Keratinocyte (primary cell): ENCODE results near the gene IL27RA. TPM values are rescaled to one million over a fixed set of nuclear protein-coding genes. Genes with fewer than 3 reads are reported as not detected.

ENCODE experiments used
- DNase-seq: peaks from one replicate; pipeline ENCODE4 v3.0.0-alpha.2; 2011; ENCODE audit warnings: low read depth, missing footprints, low spot score
- FAIRE-seq: peaks from 2 replicates; lab custom pipeline; 2011; peaks lifted over from hg19 to GRCh38; lab: Jason Lieb, UNC
- H2AFZ ChIP-seq: 2 replicates; pipeline ENCODE4 v1.6.0; 2012; ENCODE audit warnings: low read length, control low read depth, inconsistent platforms; ENCODE audit not compliant: control insufficient read depth
- H3K27ac ChIP-seq: 2 replicates; pipeline ENCODE4 v1.5.1; 2011; ENCODE audit warnings: low read length; ENCODE audit not compliant: control insufficient read depth, insufficient read depth
- H3K27me3 ChIP-seq: 3 replicates; pipeline ENCODE4 v1.6.0; 2011; ENCODE audit warnings: low read length; ENCODE audit not compliant: control insufficient read depth, insufficient read depth; ENCODE audit errors: extremely low read depth
- H3K36me3 ChIP-seq, 2 experiments: 2 replicates in 1 of 2; 3 replicates in 1 of 2; pipeline ENCODE4 v1.5.1; 2011; ENCODE audit warnings: low read length in 2 of 2, mild to moderate bottlenecking in 1 of 2; ENCODE audit not compliant: control insufficient read depth in 2 of 2, insufficient read depth in 2 of 2; ENCODE audit errors: extremely low read depth in 1 of 2
- H3K4me1 ChIP-seq: 3 replicates; pipeline ENCODE4 v1.5.1; 2011; ENCODE audit warnings: low read length; ENCODE audit not compliant: control insufficient read depth, insufficient read depth; ENCODE audit errors: extremely low read depth
- H3K4me2 ChIP-seq: 3 replicates; pipeline ENCODE4 v1.6.0; 2011; ENCODE audit warnings: low read depth, low read length; ENCODE audit not compliant: control insufficient read depth, insufficient read depth; ENCODE audit errors: extremely low read depth
- H3K4me3 ChIP-seq, 3 experiments: fragments of 200-600 bp in 1 of 3; sonication (generic) in 1 of 3; 2 replicates in 2 of 3; 3 replicates in 1 of 3; pipeline ENCODE4 v1.5.1; 2011 to 2016; ENCODE audit warnings: low read length in 3 of 3, mild to moderate bottlenecking in 3 of 3, control low read depth in 2 of 3, inconsistent platforms in 1 of 3, low read depth in 1 of 3, mixed read lengths in 1 of 3, mixed run types in 1 of 3, moderate library complexity in 1 of 3; ENCODE audit not compliant: control insufficient read depth in 2 of 3, insufficient read depth in 2 of 3; ENCODE audit errors: extremely low read depth in 1 of 3
- H3K79me2 ChIP-seq: 2 replicates; pipeline ENCODE4 v1.6.0; 2012; ENCODE audit warnings: low read length; ENCODE audit not compliant: control insufficient read depth, insufficient read depth
- H3K9ac ChIP-seq: 3 replicates; pipeline ENCODE4 v1.6.0; 2011; ENCODE audit warnings: low read length; ENCODE audit not compliant: control insufficient read depth, insufficient read depth; ENCODE audit errors: extremely low read depth
- H3K9me1 ChIP-seq: 3 replicates; pipeline ENCODE4 v1.6.0; 2011; ENCODE audit warnings: low read length; ENCODE audit not compliant: control insufficient read depth, insufficient read depth; ENCODE audit errors: extremely low read depth
- H3K9me3 ChIP-seq: 2 replicates; pipeline ENCODE4 v1.5.1; 2012; ENCODE audit warnings: low read depth, low read length; ENCODE audit not compliant: control insufficient read depth
- H4K20me1 ChIP-seq: 3 replicates; pipeline ENCODE4 v1.6.0; 2011; ENCODE audit warnings: low read length; ENCODE audit not compliant: control insufficient read depth, insufficient read depth; ENCODE audit errors: extremely low read depth
- CTCF ChIP-seq, 3 experiments: IDR thresholded peaks in 1 of 3; conservative IDR thresholded peaks in 1 of 3; optimal IDR thresholded peaks in 1 of 3; 2 replicates in 2 of 3; 3 replicates in 1 of 3; pipeline versions ENCODE3 to v1.5.1; 2011; ENCODE audit warnings: low read length in 3 of 3, mild to moderate bottlenecking in 3 of 3, moderate library complexity in 2 of 3, control low read depth in 1 of 3, inconsistent platforms in 1 of 3; ENCODE audit not compliant: insufficient read depth in 2 of 3; ENCODE audit errors: extremely low read depth in 1 of 3
- EZH2 ChIP-seq: IDR thresholded peaks from one replicate; pipeline ENCODE4 v1.6.1; 2012; ENCODE audit warnings: inconsistent platforms, mild to moderate bottlenecking, low read length, moderate library complexity
- dilution Hi-C: fragments of 300-500 bp; cut with MboI; formaldehyde crosslinking; loops from one replicate; pipeline ENCODE4 v1.7.0; 2020; ENCODE audit warnings: low sequenced_read_pairs; ENCODE audit not compliant: extremely low pct_ligation_motif_present
- polyA plus RNA-seq, 5 experiments: library from polyadenylated mRNA; depleted of rRNA in 3 of 5; stranded (reverse) in 3 of 5; stranded (forward) in 1 of 5; unstranded in 1 of 5; fragments of >200 nt; gene quantifications; 1 replicate in 1 of 5; 2 replicates in 3 of 5; 3 replicates in 1 of 5; pipeline versions ENCODE4 v1.2.1 to v1.2.3, GENCODE V29; 2011 to 2012; ENCODE audit warnings: missing spikeins in 2 of 5, low read depth in 1 of 5, low replicate concordance in 1 of 5

The IL27RA gene
- polyA plus RNA-seq, 1 donor (not counting 4 experiments of a cell fraction or from before 2014, with no cell fraction given), result 2.2 TPM

- no peak overlapping the region for H3K9ac ChIP-seq
- dilution Hi-C loops, result no loop called here
- peaks cover 34% of the 10 kb centered on the region for H3K27me3 ChIP-seq
- H2AFZ ChIP-seq, result no peak overlapping the region
- H3K36me3 ChIP-seq, result peaks cover 0 to 2% of the 10 kb centered on the region in 2 experiments
- no peaks in the 10 kb centered on the region for H3K79me2 ChIP-seq
- H3K9me1 ChIP-seq, result no peaks in the 10 kb centered on the region
- no peaks in the 10 kb centered on the region for H4K20me1 ChIP-seq
- no peak overlapping the region for H3K4me2 ChIP-seq
- DNase-seq (no peak), FAIRE-seq (no peak)
- H3K4me3 ChIP-seq, result no peak overlapping the region
- no peaks in the 10 kb centered on the region for H3K4me1 ChIP-seq
- no peaks in the 10 kb centered on the region for H3K9me3 ChIP-seq
- H3K27ac ChIP-seq, result no peak overlapping the region
- TF ChIP-seq CTCF (optimal IDR thresholded peaks at IDR 0.05 in 1 of 3, IDR thresholded peaks at IDR 0.05 in 1 of 3, conservative IDR thresholded peaks at IDR 0.05 in 1 of 3; ENCODE audit: extremely low read depth in 1 of 3, insufficient read depth in 2 of 3, low read length in 3 of 3), result no peak
- no peak for TF ChIP-seq EZH2
Observed at GRCh38 chr19:14055396-14055795, 23.8 kb downstream of the IL27RA start.

- H3K9me1 ChIP-seq, result no peaks in the 10 kb centered on the region
- no peaks in the 10 kb centered on the region for H4K20me1 ChIP-seq
- H3K36me3 ChIP-seq, result no peaks in the 10 kb centered on the region
- no peak overlapping the region for H3K9ac ChIP-seq
- TF ChIP-seq CTCF (optimal IDR thresholded peaks at IDR 0.05 in 1 of 3, IDR thresholded peaks at IDR 0.05 in 1 of 3, conservative IDR thresholded peaks at IDR 0.05 in 1 of 3; ENCODE audit: extremely low read depth in 1 of 3, insufficient read depth in 2 of 3, low read length in 3 of 3), result no peak
- no peak for TF ChIP-seq EZH2
- H3K4me2 ChIP-seq, result no peak overlapping the region
- no peaks in the 10 kb centered on the region for H3K79me2 ChIP-seq
- H3K4me1 ChIP-seq, result no peaks in the 10 kb centered on the region
- FAIRE-seq (no peak), DNase-seq (no peak)
- peaks cover 40% of the 10 kb centered on the region for H3K27me3 ChIP-seq
- no peak overlapping the region for H3K4me3 ChIP-seq
- dilution Hi-C loops, result no loop called here
- no peak overlapping the region for H3K27ac ChIP-seq
- no peak overlapping the region for H2AFZ ChIP-seq
- no peaks in the 10 kb centered on the region for H3K9me3 ChIP-seq
Observed at GRCh38 chr19:14056069-14056666, 24.6 kb downstream of the IL27RA start.
